GM13976 (cell line): ENCODE results near the gene NKX6-2.

Source experiments
- DNase-seq: peaks from one replicate; pipeline ENCODE4 v3.0.0; 2012; ENCODE audit warnings: low spot score
- in situ Hi-C: fragments of 300-500 bp; cut with MboI; formaldehyde crosslinking; loops from one replicate; pipeline ENCODE4 v1.12.0; 2022; ENCODE audit warnings: low sequenced_read_pairs, mixed read lengths, inconsistent platforms; ENCODE audit not compliant: unreplicated experiment
- TF ChIP-seq, protein P1 (sequence below): IDR thresholded peaks from 2 replicates; pipeline ENCODE4 v1.5.1; 2012; ENCODE audit warnings: borderline replicate concordance, mild to moderate bottlenecking; ENCODE audit not compliant: insufficient read depth; ENCODE audit errors: extremely low read depth, missing control alignments, control extremely low read depth

Gene NKX6-2

GRCh38 chr10:132770061-132771021 lies 15.6 kb downstream of the NKX6-2 start:
- DNase-seq = no peak
- in situ Hi-C loops = no loop called here
- TF ChIP-seq, protein P1, sequence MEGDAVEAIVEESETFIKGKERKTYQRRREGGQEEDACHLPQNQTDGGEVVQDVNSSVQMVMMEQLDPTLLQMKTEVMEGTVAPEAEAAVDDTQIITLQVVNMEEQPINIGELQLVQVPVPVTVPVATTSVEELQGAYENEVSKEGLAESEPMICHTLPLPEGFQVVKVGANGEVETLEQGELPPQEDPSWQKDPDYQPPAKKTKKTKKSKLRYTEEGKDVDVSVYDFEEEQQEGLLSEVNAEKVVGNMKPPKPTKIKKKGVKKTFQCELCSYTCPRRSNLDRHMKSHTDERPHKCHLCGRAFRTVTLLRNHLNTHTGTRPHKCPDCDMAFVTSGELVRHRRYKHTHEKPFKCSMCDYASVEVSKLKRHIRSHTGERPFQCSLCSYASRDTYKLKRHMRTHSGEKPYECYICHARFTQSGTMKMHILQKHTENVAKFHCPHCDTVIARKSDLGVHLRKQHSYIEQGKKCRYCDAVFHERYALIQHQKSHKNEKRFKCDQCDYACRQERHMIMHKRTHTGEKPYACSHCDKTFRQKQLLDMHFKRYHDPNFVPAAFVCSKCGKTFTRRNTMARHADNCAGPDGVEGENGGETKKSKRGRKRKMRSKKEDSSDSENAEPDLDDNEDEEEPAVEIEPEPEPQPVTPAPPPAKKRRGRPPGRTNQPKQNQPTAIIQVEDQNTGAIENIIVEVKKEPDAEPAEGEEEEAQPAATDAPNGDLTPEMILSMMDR = no peak

DNA sequence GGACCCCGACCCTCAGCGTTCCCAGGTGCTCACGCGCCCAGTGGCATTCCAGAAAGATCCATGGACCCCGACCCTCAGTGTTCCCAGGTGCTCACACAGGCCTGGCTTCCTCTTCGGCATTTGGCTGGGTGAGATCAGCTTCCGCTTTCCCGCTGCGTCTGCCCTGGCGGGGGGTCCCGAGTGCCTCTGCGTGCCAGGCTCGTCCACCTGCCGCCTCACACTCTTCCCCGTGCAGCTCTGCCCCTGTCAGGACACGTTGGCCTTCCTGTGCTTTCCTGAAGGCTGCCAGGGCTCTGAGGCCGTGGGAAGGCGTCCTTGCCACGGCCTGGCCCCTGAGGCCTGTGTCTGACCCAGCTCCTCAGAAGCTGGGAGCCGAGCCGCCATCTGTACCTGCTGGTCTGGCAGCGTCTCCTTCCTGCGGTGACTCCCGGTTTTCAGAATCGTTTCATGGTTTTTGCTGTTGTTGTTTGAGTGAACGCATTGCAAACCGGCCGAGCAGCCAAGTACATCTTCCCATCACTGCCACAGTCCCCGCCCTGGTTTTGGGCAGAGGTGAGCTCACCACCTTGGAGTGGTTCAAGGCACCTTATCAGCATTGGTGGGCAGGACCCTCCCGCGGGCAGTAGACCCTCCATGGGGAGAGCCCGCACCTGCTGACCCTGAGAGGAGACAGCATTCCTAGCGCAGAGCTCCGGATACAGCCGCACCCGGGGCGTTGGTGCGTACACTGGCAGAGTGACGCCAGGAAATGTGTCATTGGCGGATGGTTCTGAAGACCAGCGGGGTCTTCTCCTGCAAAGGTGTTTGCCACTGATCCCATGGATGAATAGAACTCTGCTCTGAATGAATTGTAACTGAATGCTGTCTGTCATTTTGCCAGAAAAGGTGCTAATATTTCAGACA lies 17.4 kb downstream of the NKX6-2 start:
- no peak for DNase-seq
- in situ Hi-C loops = no loop called here
- TF ChIP-seq, protein P1 = no peak

- DNase-seq = no peak
- in situ Hi-C loops = no loop called here
- TF ChIP-seq, protein P1 = no peak
Measured at GRCh38 chr10:132766291-132766690, 19.7 kb downstream of the NKX6-2 start.

GRCh38 chr10:132765435-132765834 lies 20.5 kb downstream of the NKX6-2 start:
- TF ChIP-seq, protein P1 = no peak
- in situ Hi-C loops = no loop called here
- DNase-seq = no peak

DNA sequence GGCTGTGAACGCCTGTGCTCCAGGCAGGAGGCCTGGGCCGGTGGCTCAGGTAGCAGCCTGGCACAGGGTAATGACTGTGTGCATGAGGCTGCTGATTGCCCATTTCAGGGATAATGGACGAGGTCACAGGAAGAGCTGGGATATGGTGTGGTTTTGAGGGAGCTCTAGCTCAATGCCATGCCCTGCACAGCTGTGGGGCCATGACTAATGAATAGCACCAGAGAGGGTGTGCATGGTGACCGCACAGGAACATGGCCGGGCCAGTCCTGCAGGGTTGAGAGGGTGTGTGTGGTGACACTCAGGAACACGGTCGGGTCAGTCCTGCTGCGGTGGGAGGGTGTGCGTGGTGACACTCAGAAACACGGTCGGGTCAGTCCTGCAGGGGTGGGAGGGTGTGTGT lies 21.8 kb downstream of the NKX6-2 start:
- TF ChIP-seq, protein P1 = no peak
- in situ Hi-C loops = no loop called here
- DNase-seq = no peak

GRCh38 chr10:132763545-132763944 lies 22.4 kb downstream of the NKX6-2 start:
- TF ChIP-seq, protein P1 = no peak
- DNase-seq = no peak
- in situ Hi-C loops = no loop called here
